Uterus (tissue), 2 donors: ENCODE results near the gene NAP1L4.

Experiments used
- POLR2A ChIP-seq, 2 donors: fragments of 450-650 bp; IDR thresholded peaks; one replicate each; pipeline ENCODE4 v1.6.1; 2016; ENCODE audit warnings: antibody characterized with exemption in 2 of 2, mild to moderate bottlenecking in 1 of 2, moderate library complexity in 1 of 2
- TF ChIP-seq, protein P1 (sequence below), 4 experiments: fragments of 200-600 bp in 2 of 4; fragments of 450-650 bp in 2 of 4; sonication (generic) in 2 of 4; IDR thresholded peaks; one replicate each; pipeline ENCODE4 v1.5.1; 2016 to 2019; ENCODE audit warnings: antibody characterized with exemption in 4 of 4, mild to moderate bottlenecking in 2 of 4, moderate library complexity in 1 of 4

DNA sequence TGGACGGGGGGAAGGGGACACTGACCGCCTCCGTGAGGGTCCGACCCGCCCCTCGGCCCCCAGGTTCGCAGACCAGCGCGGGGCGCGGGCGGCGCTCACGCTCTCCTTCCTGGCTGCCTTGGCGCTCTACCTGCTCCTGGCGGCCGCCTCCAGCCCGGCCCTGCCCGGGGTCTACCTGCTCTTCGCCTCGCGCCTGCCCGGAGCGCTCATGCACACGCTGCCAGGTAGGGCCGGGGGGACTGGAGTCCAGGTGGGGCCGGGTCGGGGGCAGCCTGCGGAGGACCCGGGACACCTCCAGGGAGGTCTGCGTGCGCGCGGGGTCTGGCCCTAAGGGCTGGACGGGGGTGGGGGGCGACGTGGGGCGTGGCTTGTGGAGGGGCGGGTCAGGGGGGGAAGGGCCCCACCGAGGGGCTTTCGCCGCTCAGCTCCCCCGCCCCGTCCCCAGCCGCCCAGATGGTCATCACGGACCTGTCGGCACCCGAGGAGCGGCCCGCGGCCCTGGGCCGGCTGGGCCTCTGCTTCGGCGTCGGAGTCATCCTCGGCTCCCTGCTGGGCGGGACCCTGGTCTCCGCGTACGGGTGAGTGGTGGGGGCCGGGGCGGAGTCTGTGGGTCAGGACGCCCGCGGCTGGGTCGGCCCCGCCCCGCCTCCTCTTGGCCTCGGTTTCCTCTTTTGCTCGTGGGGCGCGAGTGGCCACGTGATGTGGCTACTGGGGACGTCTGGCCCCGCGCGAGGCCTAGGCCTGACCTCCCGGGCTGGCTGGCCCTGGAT is 82.8 kb downstream of the NAP1L4 start:
- TF ChIP-seq, protein P1, sequence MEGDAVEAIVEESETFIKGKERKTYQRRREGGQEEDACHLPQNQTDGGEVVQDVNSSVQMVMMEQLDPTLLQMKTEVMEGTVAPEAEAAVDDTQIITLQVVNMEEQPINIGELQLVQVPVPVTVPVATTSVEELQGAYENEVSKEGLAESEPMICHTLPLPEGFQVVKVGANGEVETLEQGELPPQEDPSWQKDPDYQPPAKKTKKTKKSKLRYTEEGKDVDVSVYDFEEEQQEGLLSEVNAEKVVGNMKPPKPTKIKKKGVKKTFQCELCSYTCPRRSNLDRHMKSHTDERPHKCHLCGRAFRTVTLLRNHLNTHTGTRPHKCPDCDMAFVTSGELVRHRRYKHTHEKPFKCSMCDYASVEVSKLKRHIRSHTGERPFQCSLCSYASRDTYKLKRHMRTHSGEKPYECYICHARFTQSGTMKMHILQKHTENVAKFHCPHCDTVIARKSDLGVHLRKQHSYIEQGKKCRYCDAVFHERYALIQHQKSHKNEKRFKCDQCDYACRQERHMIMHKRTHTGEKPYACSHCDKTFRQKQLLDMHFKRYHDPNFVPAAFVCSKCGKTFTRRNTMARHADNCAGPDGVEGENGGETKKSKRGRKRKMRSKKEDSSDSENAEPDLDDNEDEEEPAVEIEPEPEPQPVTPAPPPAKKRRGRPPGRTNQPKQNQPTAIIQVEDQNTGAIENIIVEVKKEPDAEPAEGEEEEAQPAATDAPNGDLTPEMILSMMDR (IDR thresholded peaks at IDR 0.05): no peak
- no peak for TF ChIP-seq POLR2A (IDR thresholded peaks at IDR 0.05)
